ENCODE results near the gene INSYN1.
A peak's percentile ranks its signal among the peaks of the same experiment; 100 is the strongest.
"Not testable (repeated sequence)": the region's sequence is repeated elsewhere in the genome, so short reads cannot be mapped to it uniquely, and the experiment has no call there.

The INSYN1 gene

DNA sequence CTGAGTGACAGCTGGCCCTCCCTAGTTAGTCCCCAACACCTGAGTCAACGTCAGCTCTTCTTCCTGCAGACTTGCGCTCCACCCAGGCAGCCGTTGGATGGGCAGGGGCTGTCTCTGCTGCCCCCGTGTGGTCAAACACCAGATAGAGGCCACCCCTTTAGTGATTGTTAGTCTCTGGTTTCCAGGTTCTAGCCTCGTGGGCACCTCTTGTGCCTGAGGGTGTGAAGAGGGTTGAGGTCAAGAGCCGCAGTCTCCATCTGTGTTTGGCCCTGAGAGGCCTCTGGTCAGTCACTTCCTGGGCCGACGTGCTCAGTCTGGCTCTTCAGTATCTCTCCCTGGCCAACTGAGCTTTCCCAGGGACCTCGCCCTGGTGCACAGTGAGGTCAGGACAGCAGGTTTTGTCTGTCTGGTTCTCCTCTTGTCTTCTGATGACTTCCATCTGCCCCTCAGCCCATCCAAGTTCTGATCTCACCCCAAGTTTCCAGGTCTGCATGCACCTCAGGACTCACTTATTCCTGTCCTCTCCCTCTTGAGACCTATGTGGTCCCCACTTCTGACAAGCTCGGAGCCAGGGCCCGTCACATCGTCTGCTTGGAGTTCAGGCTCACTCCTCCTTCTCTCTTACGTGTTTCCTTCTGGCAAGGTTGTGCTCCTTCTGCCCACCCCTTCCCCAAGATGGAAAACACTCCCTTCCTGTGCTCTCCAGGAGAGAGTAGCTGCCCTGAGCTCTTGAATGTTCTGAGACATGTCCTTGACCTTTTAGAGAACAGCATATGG, 48.1 kb downstream of the INSYN1 start:
- TF ChIP-seq POLR2A (IDR thresholded peaks at IDR 0.05; ENCODE audit: low read depth, low read length), result no peak
- FAIRE-seq, result peak; percentile 94
- peak; percentile 59 for DNase-seq (ENCODE audit: insufficient read length)

- FAIRE-seq; DNase-seq (ENCODE audit: insufficient read length): not testable (repeated sequence)
Measured at GRCh38 chr15:73704142-73704868, 48.8 kb downstream of the INSYN1 start.

GRCh38 chr15:73703601-73704000, 49.5 kb downstream of the INSYN1 start:
- not testable (repeated sequence) for DNase-seq (ENCODE audit: insufficient read length); FAIRE-seq

DNA sequence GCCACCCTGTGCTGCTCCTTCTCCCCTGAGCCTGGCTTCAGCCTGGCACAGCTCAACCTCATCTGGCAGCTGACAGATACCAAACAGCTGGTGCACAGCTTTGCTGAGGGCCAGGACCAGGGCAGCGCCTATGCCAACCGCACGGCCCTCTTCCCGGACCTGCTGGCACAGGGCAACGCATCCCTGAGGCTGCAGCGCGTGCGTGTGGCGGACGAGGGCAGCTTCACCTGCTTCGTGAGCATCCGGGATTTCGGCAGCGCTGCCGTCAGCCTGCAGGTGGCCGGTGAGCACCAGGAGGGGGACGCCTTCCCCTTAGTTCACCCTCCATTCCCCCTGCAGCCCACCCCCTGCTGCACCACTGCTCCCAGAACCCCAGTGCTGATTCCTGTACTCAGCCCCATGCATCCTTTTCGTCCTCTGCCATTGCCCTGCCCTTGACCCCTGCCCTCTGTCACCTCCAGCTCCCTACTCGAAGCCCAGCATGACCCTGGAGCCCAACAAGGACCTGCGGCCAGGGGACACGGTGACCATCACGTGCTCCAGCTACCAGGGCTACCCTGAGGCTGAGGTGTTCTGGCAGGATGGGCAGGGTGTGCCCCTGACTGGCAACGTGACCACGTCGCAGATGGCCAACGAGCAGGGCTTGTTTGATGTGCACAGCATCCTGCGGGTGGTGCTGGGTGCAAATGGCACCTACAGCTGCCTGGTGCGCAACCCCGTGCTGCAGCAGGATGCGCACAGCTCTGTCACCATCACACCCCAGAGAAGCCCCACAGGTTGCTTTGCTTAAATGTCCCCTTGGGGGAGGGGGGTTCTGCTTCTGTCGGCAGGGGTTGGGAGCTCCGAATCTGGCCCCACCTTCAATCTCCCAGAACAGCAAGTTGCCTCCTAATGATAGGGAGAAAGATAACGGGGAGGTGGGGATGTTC, 50.6 kb downstream of the INSYN1 start:
- not testable (repeated sequence) for FAIRE-seq; DNase-seq (ENCODE audit: insufficient read length)

- peak; percentile 78 for FAIRE-seq
- TF ChIP-seq TAF1 (IDR thresholded peaks at IDR 0.05; ENCODE audit: borderline replicate concordance, low read depth, low read length), result no peak
- TF ChIP-seq POLR2AphosphoS5 (IDR thresholded peaks at IDR 0.05; ENCODE audit: low read depth, low read length), result no peak
- no peak for TF ChIP-seq POLR2A (IDR thresholded peaks at IDR 0.05; ENCODE audit: low read depth, low read length)
- DNase-seq (ENCODE audit: insufficient read length), result peak; percentile 53
Measured at GRCh38 chr15:73700041-73700842, 52.9 kb downstream of the INSYN1 start.

DNA sequence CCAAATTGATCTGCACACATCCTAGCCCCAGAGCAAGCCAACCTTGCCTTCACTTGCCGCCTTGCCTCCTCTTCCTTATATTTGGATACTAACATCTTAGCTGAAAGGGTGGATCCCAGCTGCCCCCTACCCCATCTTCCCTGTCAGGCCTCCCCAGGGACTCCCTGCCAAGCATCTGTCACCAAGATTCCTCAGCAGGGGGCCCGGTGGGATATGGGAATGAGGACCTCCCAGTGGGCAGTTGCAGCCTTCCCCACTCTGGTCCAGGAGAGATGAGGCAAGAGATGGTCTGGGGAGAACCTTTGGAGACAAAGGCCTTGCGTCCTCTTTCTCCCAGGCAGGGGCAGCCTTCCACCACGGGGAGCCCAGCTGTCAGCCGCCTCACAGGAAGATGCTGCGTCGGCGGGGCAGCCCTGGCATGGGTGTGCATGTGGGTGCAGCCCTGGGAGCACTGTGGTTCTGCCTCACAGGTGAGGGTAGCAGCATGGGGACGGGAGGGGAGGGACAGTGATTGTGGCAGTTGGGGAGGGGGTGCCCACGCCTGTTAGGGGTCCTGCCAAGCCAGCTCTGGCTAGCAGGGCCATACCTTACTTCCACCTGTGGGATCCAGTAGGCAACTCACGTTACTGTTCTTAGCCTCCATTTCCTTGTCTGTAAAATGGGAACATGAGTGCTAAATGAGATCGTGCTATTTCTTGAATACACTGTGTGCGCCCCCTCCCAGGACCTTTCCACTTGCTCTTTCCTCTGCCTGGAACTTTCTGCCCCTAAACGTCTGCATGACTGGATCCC, 53.7 kb downstream of the INSYN1 start:
- no peak for TF ChIP-seq POLR2AphosphoS5 (IDR thresholded peaks at IDR 0.05; ENCODE audit: low read depth, low read length)
- TF ChIP-seq POLR2A (IDR thresholded peaks at IDR 0.05; ENCODE audit: low read depth, low read length), result no peak
- TF ChIP-seq TAF1 (IDR thresholded peaks at IDR 0.05; ENCODE audit: borderline replicate concordance, low read depth, low read length), result no peak
- DNase-seq (ENCODE audit: insufficient read length) (no peak), FAIRE-seq (no peak)

GRCh38 chr15:73697033-73697467, 56.1 kb downstream of the INSYN1 start:
- FAIRE-seq, result peak; percentile 77
- peak; percentile 59 for DNase-seq (ENCODE audit: insufficient read length)
- TF ChIP-seq POLR2A (IDR thresholded peaks at IDR 0.05; ENCODE audit: low read depth, low read length) (no peak), POLR2AphosphoS5 (IDR thresholded peaks at IDR 0.05; ENCODE audit: low read depth, low read length) (no peak), TAF1 (IDR thresholded peaks at IDR 0.05; ENCODE audit: borderline replicate concordance, low read depth, low read length) (no peak)

DNA sequence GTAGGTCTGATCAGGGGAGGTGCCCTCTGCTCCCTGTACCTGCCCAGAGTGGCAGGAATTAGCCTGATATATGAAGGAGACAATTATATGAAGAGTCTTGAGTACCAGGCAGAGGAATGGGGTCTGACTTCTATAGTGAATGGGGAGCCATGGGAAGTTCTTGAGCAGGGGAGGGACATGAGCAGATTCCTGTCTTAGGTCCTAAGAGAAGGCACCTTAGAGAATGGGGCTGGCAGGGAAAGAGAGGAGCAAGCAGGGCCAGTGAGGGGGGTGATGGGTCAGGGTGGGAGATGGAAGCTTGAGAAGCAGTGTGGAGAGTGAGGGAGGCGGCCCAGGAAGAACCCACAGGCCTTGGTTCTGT, 56.5 kb downstream of the INSYN1 start:
- TF ChIP-seq POLR2AphosphoS5 (IDR thresholded peaks at IDR 0.05; ENCODE audit: low read depth, low read length), result no peak
- no peak for TF ChIP-seq POLR2A (IDR thresholded peaks at IDR 0.05; ENCODE audit: low read depth, low read length)
- TF ChIP-seq TAF1 (IDR thresholded peaks at IDR 0.05; ENCODE audit: borderline replicate concordance, low read depth, low read length), result no peak
- FAIRE-seq, result no peak
- no peak for DNase-seq (ENCODE audit: insufficient read length)

DNA sequence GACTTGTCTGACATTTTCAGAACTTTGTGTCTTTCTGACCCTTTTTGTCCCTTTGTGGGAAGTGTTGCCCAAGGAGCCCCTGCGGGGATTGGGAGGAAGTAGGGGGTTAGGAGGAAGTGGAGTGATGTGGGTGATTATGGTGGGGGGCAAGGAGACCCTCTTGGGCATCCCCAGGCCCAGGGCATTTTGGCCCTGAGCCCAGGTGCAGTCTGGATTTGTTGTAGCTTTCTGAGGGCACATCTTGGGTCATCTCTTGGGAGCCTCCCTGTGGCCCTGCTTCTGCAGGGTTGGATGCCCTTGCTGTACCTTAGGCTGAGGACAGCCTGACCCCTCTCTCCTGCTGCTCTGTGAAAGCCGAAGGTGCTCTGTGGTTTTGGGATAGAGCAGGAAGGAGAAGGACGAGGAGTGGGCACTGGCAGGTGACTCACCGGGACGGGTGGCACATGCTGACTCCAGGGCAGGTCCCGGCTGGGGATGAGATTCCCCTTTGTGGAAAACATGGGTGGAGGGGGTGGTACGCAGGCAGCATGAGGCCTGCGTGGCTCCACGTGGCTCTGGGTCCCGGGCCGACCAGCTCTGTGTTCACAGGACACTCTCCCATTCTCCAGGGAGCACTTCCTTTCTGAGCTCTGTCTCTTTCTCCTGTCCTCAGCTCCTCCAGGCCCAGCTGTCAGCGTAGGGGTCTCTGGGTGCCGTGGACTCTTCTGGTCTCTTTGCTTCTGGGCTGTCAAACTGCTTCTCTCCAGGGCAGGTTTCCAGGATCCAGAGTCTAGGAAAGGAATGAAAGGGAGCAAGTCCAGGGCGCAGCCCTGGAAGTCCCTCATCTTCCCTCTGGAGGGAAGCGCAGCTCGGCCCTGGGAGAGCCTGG, 57.1 kb downstream of the INSYN1 start:
- no peak for FAIRE-seq
- no peak for DNase-seq (ENCODE audit: insufficient read length)
- TF ChIP-seq POLR2AphosphoS5 (IDR thresholded peaks at IDR 0.05; ENCODE audit: low read depth, low read length) (no peak), POLR2A (IDR thresholded peaks at IDR 0.05; ENCODE audit: low read depth, low read length) (no peak), TAF1 (IDR thresholded peaks at IDR 0.05; ENCODE audit: borderline replicate concordance, low read depth, low read length) (no peak)

GRCh38 chr15:73694419-73694818, 58.7 kb downstream of the INSYN1 start:
- DNase-seq (ENCODE audit: insufficient read length) (no peak), FAIRE-seq (no peak)
- TF ChIP-seq POLR2AphosphoS5 (IDR thresholded peaks at IDR 0.05; ENCODE audit: low read depth, low read length) (no peak), POLR2A (IDR thresholded peaks at IDR 0.05; ENCODE audit: low read depth, low read length) (no peak)
